HL-60/S4 (cell line): ENCODE results near the gene TMEM39A.

Source experiments
- in situ Hi-C: fragments of 300-500 bp; cut with MboI; formaldehyde crosslinking; loops from 2 replicates; pipeline ENCODE4 v1.14.3; 2022; ENCODE audit warnings: low sequenced_read_pairs

The TMEM39A gene

GRCh38 chr3:119457246-119457645 lies 6.2 kb downstream of the TMEM39A start:
- in situ Hi-C loops, result no loop called here

GRCh38 chr3:119456469-119456868 lies 6.9 kb downstream of the TMEM39A start:
- in situ Hi-C loops, result no loop called here

DNA sequence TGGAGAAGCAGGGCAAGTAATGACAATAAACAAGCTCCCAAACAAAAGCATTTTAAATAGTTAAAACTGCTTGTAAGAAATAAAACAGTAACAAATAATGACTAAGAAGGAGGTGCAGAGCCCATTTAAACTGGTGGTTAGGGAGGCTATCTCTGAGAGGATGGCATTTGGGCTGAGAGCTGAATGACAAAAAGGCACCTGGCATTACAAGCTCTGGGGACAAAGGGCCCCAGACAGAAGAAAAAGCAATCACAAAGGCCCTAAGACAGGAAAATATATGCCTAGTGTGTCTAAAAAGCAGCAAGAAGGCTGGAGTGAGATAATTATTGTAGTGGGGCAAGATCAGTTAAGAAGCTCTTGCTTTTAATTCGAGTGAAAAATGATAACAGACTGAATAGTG lies 9.6 kb downstream of the TMEM39A start:
- in situ Hi-C loops, result no loop called here

DNA sequence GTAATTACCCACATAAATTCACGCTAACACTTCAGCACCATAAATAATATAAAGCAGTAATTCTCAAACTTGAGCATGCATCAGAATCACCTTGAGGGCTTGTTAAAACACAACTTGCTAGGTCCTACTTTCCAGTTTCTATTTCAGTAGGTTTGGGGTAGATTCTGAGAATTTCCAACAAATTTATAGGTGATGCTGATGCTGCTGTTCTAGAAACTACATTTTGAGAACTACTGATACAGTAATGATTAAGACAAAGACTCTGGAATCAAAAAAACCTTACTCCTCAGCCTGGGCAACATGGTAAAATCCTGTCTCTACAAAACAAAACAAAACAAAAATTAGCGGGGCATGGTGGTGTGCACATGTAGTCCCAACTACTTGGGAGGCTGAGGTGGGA lies 18.8 kb downstream of the TMEM39A start:
- in situ Hi-C loops, result no loop called here

DNA sequence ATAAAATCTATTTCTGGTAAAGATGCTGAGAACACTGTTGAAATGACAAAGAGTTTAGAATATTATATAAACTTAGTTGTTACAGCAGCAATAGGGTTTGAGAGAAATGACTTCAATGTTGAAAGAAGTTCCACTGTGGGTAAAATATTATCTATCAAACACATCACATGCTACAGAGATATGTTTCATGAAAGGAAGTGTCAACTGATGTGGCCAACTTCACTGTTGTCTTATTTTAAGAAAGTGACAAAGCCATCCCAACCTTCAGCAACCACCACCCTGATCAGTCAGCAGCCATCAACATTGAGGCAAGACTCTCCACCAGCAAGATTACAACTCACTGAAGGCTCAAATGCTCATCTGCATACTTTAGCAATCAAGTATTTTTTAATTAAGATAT lies 20.2 kb downstream of the TMEM39A start:
- in situ Hi-C loops, result no loop called here

DNA sequence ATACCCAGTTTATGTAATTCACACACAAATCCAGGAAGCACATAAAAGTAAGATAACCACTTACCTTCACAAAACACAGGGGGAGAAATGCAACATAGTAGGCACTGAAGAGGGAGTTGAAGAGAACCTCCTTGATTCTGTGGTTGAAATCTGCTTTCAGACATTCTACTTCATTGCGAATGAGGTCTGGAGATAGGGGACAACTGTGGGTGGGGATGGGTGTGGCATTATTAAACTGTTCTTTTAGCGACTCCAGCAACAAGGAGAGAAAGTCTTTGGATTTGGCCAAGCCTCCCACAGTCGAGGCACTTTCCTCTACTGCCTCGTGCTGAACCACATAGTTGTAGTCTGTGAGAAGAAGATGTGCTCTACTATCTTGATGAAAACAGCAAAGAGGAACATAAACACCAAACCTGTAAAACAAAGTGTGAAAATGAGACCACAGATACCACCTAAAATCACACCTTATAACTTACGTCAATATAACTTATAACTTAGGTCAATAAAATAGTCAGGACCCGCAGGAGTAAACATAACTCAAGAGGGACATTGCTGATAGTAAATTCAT lies 25.6 kb downstream of the TMEM39A start:
- in situ Hi-C loops, result no loop called here

DNA sequence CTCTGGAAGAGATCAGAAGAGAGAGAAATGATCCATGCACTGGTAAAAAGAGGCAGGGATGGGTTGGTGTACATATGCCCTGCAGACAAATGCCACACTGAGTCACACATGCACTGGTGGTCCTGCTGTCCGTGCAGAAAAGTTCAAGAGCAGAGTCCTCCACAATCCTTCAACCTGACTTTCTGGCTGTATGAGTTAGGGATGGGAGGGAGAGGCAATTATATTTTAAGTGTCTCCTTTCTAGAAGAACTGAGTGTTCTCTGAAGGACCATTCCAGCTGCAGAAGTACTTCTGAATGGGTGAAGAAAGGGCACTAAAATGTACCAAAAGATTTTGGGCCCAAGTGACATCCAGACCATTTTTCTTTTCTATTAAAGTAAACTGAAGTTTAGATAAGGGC lies 26.4 kb downstream of the TMEM39A start:
- in situ Hi-C loops, result no loop called here

DNA sequence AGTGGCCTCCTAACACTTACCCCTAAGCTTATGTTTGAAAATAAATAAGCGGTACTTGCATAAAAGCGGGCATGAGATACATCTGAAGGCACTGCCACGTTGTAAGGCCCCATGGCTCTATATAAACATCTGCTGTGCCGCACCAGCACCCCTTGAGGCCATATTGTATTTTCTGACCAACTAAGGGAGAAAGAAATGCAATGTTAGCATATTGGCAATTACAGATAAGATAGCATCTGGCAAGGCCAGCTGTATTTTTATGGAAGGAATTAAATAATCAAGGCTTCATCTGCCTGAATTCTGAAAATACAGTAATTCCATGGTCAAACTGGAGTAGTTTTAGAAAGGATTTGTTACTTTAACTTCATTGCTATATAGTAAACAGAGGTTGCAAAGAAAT lies 28.7 kb downstream of the TMEM39A start:
- in situ Hi-C loops, result no loop called here

GRCh38 chr3:119433613-119434325 lies 29.6 kb downstream of the TMEM39A start:
- in situ Hi-C loops, result no loop called here

DNA sequence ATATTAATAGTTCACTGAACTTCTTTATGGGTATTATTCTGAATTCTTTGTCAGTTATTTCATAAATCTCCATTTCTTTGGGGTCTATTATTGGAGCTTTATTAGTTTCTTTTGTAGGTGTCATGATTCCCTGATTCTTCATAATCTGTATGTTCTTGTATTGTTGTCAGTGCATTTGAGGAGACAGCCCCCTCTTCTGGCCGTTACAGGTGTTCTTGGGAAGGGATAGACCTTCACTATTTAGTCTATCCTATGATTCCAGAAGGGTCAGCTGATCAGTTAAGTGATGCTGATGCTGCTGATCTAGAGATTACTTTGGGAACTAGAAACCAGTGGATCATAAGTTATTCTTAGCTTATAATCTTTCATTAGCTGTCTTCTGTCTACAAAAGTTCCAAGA lies 34.9 kb downstream of the TMEM39A start:
- in situ Hi-C loops, result no loop called here

DNA sequence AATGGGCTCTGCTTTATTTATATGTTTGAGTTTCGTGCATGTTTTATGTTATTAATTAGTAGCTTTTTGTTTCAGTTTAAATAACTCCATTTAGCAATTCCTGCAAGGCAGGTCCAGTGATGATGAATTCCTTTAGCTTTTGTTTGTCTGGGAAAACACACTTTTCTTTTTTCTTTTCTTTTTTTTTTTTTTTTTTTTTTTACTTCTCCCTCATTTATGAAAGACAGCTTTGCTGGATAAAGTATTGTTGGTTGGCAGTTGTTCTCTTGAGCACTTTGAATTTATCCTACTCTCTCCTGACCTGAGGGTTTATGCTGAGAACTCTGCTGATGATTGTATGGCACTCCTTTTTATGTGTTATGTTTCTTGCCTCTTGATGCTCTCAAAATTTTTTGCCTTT lies 35.7 kb downstream of the TMEM39A start:
- in situ Hi-C loops, result no loop called here

GRCh38 chr3:119420196-119420595 lies 43.2 kb downstream of the TMEM39A start:
- in situ Hi-C loops, result no loop called here

GRCh38 chr3:119418641-119419040 lies 44.8 kb downstream of the TMEM39A start:
- in situ Hi-C loops, result no loop called here

GRCh38 chr3:119417771-119418512 lies 45.5 kb downstream of the TMEM39A start:
- in situ Hi-C loops, result no loop called here

GRCh38 chr3:119416873-119417272 lies 46.5 kb downstream of the TMEM39A start:
- in situ Hi-C loops, result no loop called here

DNA sequence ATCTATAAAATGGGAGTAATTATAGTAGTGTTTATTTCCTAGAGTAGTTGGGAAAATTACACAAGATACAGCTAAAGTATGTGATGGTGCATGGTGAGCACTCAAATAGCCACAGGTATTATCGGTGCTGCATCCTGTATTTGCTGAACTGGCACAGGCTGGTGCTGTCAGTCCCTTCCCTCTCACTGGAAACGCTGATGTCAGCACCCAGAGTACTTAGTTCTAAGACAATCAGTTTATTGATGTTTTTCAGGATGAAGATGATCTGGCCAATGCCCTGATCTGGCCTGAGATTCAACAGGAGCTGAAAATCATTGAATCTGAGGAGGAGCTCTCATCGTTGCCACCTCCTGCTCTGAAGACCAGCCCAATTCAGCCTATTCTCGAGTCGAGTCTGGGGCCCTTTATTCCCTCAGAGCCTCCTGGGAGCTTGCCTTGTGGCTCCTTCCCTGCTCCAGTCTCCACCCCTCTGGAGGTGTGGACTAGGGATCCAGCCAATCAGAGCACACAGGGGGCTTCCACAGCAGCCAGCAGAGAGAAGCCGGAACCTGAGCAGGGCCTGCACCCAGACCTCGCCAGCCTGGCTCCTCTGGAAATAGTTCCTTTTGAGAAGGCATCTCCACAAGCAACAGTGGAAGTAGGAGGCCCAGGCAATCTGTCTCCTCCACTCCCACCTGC lies 49.7 kb downstream of the TMEM39A start:
- in situ Hi-C loops, result no loop called here

- in situ Hi-C loops, result no loop called here
Observed at GRCh38 chr3:119409844-119410243, 53.6 kb downstream of the TMEM39A start.

- in situ Hi-C loops, result no loop called here
Observed at GRCh38 chr3:119408243-119408950, 55.0 kb downstream of the TMEM39A start.

DNA sequence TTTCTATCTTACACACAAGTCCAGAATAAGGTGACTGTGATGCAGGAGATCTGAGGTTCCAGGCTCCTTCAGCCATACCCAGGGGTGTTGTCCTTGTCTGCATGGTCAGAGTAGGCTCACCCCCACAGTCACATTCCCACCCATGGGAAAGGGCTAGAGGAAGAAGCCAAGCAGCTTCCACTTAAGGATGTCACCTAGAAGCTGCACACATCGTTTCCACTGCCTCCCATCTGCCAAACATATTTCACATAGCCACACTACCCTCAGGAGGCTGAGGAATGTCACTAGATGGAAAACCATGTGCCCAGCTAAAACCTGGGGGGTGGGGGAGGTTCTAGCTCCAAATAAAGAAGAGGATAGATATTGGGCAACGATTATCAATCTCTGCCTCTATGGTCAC lies 58.1 kb downstream of the TMEM39A start:
- in situ Hi-C loops, result no loop called here

- in situ Hi-C loops, result no loop called here
Observed at GRCh38 chr3:119403201-119403600, 60.2 kb downstream of the TMEM39A start.

- in situ Hi-C loops, result no loop called here
Observed at GRCh38 chr3:119402791-119403190, 60.6 kb downstream of the TMEM39A start.
